ENCODE measurements around the gene CAVIN1.
A peak's percentile ranks its signal among the peaks of the same experiment; 100 is the strongest.
"Not testable (repeated sequence)": the region's sequence is repeated elsewhere in the genome, so short reads cannot be mapped to it uniquely, and the experiment has no call there.

The CAVIN1 gene

GRCh38 chr17:42423766-42424165 is 710 bp upstream of the CAVIN1 start:
- Histone ChIP-seq H3K4me1 (peaks cover 0 to 53% (median 2%) of the 10 kb centered on the region in 10 experiments; a peak in 7 of 20 replicates), H3K27me3 (peaks cover 55 to 75% (median 69%) of the 10 kb centered on the region in 11 experiments)

GRCh38 chr17:42422412-42422957 is 571 bp downstream of the CAVIN1 start:
- Histone ChIP-seq H4K20me1 (peaks cover 0 to 26% (median 0%) of the 10 kb centered on the region in 11 experiments; a peak in 4 of 22 replicates), H3K27ac (no peak overlapping the region), H3K9me3 (replicated peaks in 1 of 11) (peaks cover 0 to 6% (median 0%) of the 10 kb centered on the region in 11 experiments; a peak in 1 of 22 replicates), H3K27me3 (peaks cover 55 to 76% (median 70%) of the 10 kb centered on the region in 11 experiments), H3K9ac (no peak overlapping the region), H3K36me3 (no peaks in the 10 kb centered on the region), H3K4me2 (peak overlapping the region in 5 of 11 experiments; percentile 1 to 71 (median 47); a peak in 7 of 22 replicates), H3K4me1 (peaks cover 0 to 56% (median 2%) of the 10 kb centered on the region in 10 experiments; a peak in 7 of 20 replicates), H3K4me3 (peak overlapping the region in 2 of 10 experiments; percentile 14 to 17; a peak in 1 of 20 replicates)
- no peak for TF ChIP-seq Cebpa-rat (IDR thresholded peaks at IDR 0.05)

More at GRCh38 chr17:42423766-42424165, 710 bp upstream of the CAVIN1 start:
- H3K36me3 ChIP-seq: no peaks in the 10 kb centered on the region
- H3K4me3 ChIP-seq: no peak overlapping the region
- no peak overlapping the region for H3K9ac ChIP-seq
- no peak overlapping the region for H3K4me2 ChIP-seq
- H3K27ac ChIP-seq: no peak overlapping the region
- peaks cover 0 to 6% (median 0%) of the 10 kb centered on the region in 11 experiments; a peak in 1 of 22 replicates for H3K9me3 ChIP-seq (replicated peaks in 1 of 11)
- TF ChIP-seq Cebpa-rat (IDR thresholded peaks at IDR 0.05): no peak
- H4K20me1 ChIP-seq: peaks cover 0 to 26% (median 0%) of the 10 kb centered on the region in 11 experiments; a peak in 4 of 22 replicates

- no peak for TF ChIP-seq Cebpa-rat (IDR thresholded peaks at IDR 0.05)
- peak overlapping the region in 1 of 10 experiments; percentile 31; a peak in 1 of 20 replicates for H3K4me3 ChIP-seq
- H3K9me3 ChIP-seq (replicated peaks in 1 of 11): peaks cover 0 to 6% (median 0%) of the 10 kb centered on the region in 11 experiments; a peak in 1 of 22 replicates
- H3K36me3 ChIP-seq: no peaks in the 10 kb centered on the region
- H4K20me1 ChIP-seq: peaks cover 0 to 26% (median 0%) of the 10 kb centered on the region in 11 experiments; a peak in 4 of 22 replicates
- H3K27ac ChIP-seq: no peak overlapping the region
- peaks cover 55 to 76% (median 70%) of the 10 kb centered on the region in 11 experiments for H3K27me3 ChIP-seq
- H3K4me1 ChIP-seq: peaks cover 0 to 62% (median 2%) of the 10 kb centered on the region in 10 experiments; a peak in 7 of 20 replicates
- no peak overlapping the region for H3K9ac ChIP-seq
- H3K4me2 ChIP-seq: peak overlapping the region in 4 of 11 experiments; percentile 23 to 58 (median 48); a peak in 6 of 22 replicates
Measured at GRCh38 chr17:42421507-42422338, 1.3 kb downstream of the CAVIN1 start.

- peak overlapping the region in 1 of 10 experiments; percentile 31; a peak in 1 of 20 replicates for H3K4me3 ChIP-seq
- H3K4me2 ChIP-seq: peak overlapping the region in 3 of 11 experiments; percentile 47 to 58 (median 50); a peak in 6 of 22 replicates
- H3K4me1 ChIP-seq: peaks cover 0 to 68% (median 2%) of the 10 kb centered on the region in 10 experiments; a peak in 9 of 20 replicates
- peaks cover 0 to 6% (median 0%) of the 10 kb centered on the region in 11 experiments; a peak in 1 of 22 replicates for H3K9me3 ChIP-seq (replicated peaks in 1 of 11)
- no peak overlapping the region for H3K9ac ChIP-seq
- H4K20me1 ChIP-seq: peaks cover 0 to 26% (median 0%) of the 10 kb centered on the region in 11 experiments; a peak in 4 of 22 replicates
- H3K27me3 ChIP-seq: peaks cover 55 to 75% (median 69%) of the 10 kb centered on the region in 11 experiments
- H3K36me3 ChIP-seq: no peaks in the 10 kb centered on the region
- H3K27ac ChIP-seq: no peak overlapping the region
- TF ChIP-seq Cebpa-rat (IDR thresholded peaks at IDR 0.05): no peak
Measured at GRCh38 chr17:42421136-42421506, 1.9 kb downstream of the CAVIN1 start.

GRCh38 chr17:42417981-42418380 is 5.1 kb downstream of the CAVIN1 start:
- Histone ChIP-seq H4K20me1 (peaks cover 0 to 23% (median 0%) of the 10 kb centered on the region in 11 experiments; a peak in 3 of 22 replicates), H3K4me2 (peak overlapping the region in 4 of 11 experiments; percentile 9 to 76 (median 41); a peak in 6 of 22 replicates), H3K27me3 (peaks cover 32 to 44% (median 39%) of the 10 kb centered on the region in 11 experiments), H3K4me1 (peaks cover 19 to 96% (median 25%) of the 10 kb centered on the region in 10 experiments)
- not testable (repeated sequence) for H3K4me3 ChIP-seq; H3K9ac ChIP-seq; H3K27ac ChIP-seq; H3K9me3 ChIP-seq (replicated peaks in 1 of 11); H3K36me3 ChIP-seq

GRCh38 chr17:42414704-42415409 is 8.2 kb downstream of the CAVIN1 start:
- TF ChIP-seq Cebpa-rat (IDR thresholded peaks at IDR 0.05): no peak
- Histone ChIP-seq H3K27ac (no peak overlapping the region), H3K9ac (0 out of 22 replicates have a peak overlapping the region, but pooled peaks of 2 of the 11 experiments have one; percentile 6 to 30), H3K9me3 (replicated peaks in 1 of 11) (no peaks in the 10 kb centered on the region), H3K4me3 (peak overlapping the region in 1 of 10 experiments; percentile 13; a peak in 1 of 20 replicates), H3K4me2 (peak overlapping the region; percentile 81 to 90 (median 84)), H3K4me1 (peaks cover 18 to 90% (median 23%) of the 10 kb centered on the region in 10 experiments), H3K27me3 (peaks cover 1 to 13% (median 7%) of the 10 kb centered on the region in 11 experiments), H4K20me1 (no peaks in the 10 kb centered on the region), H3K36me3 (no peaks in the 10 kb centered on the region)

DNA sequence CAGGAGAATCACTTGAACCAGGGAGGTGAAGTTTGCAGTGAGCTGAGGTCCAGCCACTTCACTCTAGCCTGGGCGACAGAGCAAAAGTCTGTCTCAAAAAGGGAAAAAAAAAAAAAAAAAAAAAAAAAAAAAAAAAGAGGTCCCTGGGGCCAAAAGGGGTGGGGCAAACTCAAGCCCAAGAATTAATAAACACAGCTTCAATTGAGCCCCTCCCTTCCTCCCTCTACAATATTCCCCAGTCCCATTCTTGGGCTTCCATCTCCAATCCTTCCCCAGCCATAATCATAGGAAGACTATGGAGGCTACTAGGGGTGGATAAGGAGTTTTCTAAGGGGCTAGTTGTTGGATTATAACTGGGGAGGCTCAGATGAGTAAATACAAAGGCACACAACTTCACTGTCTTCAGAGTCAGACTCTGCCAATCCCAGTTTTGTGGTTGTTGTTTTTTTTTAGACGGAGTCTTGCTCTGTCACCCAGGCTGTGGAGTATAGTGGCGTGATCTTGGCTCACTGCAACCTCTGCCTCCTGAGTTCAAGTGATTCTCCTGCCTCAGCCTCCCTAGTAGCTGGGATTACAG is 9.5 kb downstream of the CAVIN1 start:
- Histone ChIP-seq H3K4me2 (peak overlapping the region in 4 of 11 experiments; percentile 22 to 90 (median 33); a peak in 5 of 22 replicates), H3K4me3 (no peak overlapping the region), H3K27me3 (no peaks in the 10 kb centered on the region), H3K27ac (no peak overlapping the region), H4K20me1 (no peaks in the 10 kb centered on the region), H3K9me3 (replicated peaks in 1 of 11) (no peaks in the 10 kb centered on the region), H3K36me3 (no peaks in the 10 kb centered on the region), H3K4me1 (peaks cover 18 to 86% (median 26%) of the 10 kb centered on the region in 10 experiments), H3K9ac (no peak overlapping the region)
- TF ChIP-seq Cebpa-rat (IDR thresholded peaks at IDR 0.05): no peak
